Endothelial cell of umbilical vein (primary cell): ENCODE results near the gene TRRAP. TPM values are rescaled to one million over a fixed set of nuclear protein-coding genes. Genes with fewer than 3 reads are reported as not detected.

Experiments used
- BruUV-seq: library from RNA; stranded (reverse); fragments of 400-500 nt; replicated peaks from 2 replicates; lab custom pipeline; 2021; lab: Mats Ljungman, UMichigan
- CTCF ChIA-PET: fragments of 300-600, 350-600 bp; sonication (Branson Sonifier 250); formaldehyde crosslinking; loops from one replicate; lab custom pipeline; 2021; ENCODE audit warnings: antibody characterized with exemption, inconsistent platforms; lab: Charles Lee
- POLR2A ChIA-PET: fragments of 300-600, 350-600 bp; sonication (Branson Sonifier 250); formaldehyde crosslinking; loops from one replicate; lab custom pipeline; 2021; ENCODE audit warnings: antibody characterized with exemption, inconsistent platforms; lab: Charles Lee
- DNase-seq: peaks from one replicate; pipeline ENCODE4 v3.0.0-alpha.2; 2011; ENCODE audit warnings: low read depth, low spot score
- FAIRE-seq: peaks from 2 replicates; lab custom pipeline; 2011; peaks lifted over from hg19 to GRCh38; lab: Jason Lieb, UNC
- H2AFZ ChIP-seq: 2 replicates; pipeline ENCODE4 v1.6.0; 2012; ENCODE audit warnings: low read depth, low read length, control low read depth, inconsistent platforms
- H3K27ac ChIP-seq: 2 replicates; pipeline ENCODE4 v1.5.1; 2011; ENCODE audit warnings: low read depth, mild to moderate bottlenecking, control low read depth, low read length, moderate library complexity; ENCODE audit not compliant: insufficient read depth
- H3K27me3 ChIP-seq, 2 experiments: 2 replicates each; pipeline versions ENCODE4 v1.6.0 to v1.6.1; 2011; ENCODE audit warnings: low read length in 2 of 2, mixed read lengths in 1 of 2; ENCODE audit not compliant: control insufficient read depth in 2 of 2, insufficient read depth in 2 of 2
- H3K36me3 ChIP-seq, 2 experiments: 2 replicates in 1 of 2; 3 replicates in 1 of 2; pipeline ENCODE4 v1.5.1; 2011; ENCODE audit warnings: low read length in 2 of 2, mild to moderate bottlenecking in 1 of 2, moderate library complexity in 1 of 2; ENCODE audit not compliant: control insufficient read depth in 2 of 2, insufficient read depth in 2 of 2; ENCODE audit errors: extremely low read depth in 1 of 2
- H3K4me1 ChIP-seq: 3 replicates; pipeline ENCODE4 v1.5.1; 2011; ENCODE audit warnings: mild to moderate bottlenecking, low read length; ENCODE audit not compliant: control insufficient read depth, insufficient read depth; ENCODE audit errors: extremely low read depth
- H3K4me2 ChIP-seq: 2 replicates; pipeline ENCODE4 v1.6.1; 2011; ENCODE audit warnings: low read length, control low read depth, mixed read lengths; ENCODE audit not compliant: insufficient read depth
- H3K4me3 ChIP-seq, 3 experiments: fragments of 200-600 bp in 1 of 3; sonication (generic), shearing (Covaris generic) in 1 of 3; replicated peaks in 1 of 3; 2 replicates each; pipeline ENCODE4 v1.5.1; 2011 to 2016; ENCODE audit warnings: control low read depth in 3 of 3, low read length in 3 of 3, mild to moderate bottlenecking in 2 of 3, inconsistent platforms in 1 of 3, low read depth in 1 of 3, moderate library complexity in 1 of 3; ENCODE audit not compliant: insufficient read depth in 1 of 3
- H3K79me2 ChIP-seq: 2 replicates; pipeline ENCODE4 v1.6.0; 2012; ENCODE audit warnings: low read length, inconsistent platforms; ENCODE audit not compliant: control insufficient read depth, insufficient read depth
- H3K9ac ChIP-seq: replicated peaks from 2 replicates; pipeline ENCODE3; 2011; ENCODE audit warnings: low read length, control low read depth; ENCODE audit not compliant: insufficient read depth; ENCODE audit errors: extremely low read depth
- H3K9me1 ChIP-seq: replicated peaks from 3 replicates; pipeline ENCODE4 v1.6.0; 2011; ENCODE audit warnings: mild to moderate bottlenecking, low read length; ENCODE audit not compliant: control insufficient read depth, insufficient read depth; ENCODE audit errors: extremely low read depth
- H3K9me3 ChIP-seq: replicated peaks from 2 replicates; pipeline ENCODE4 v1.5.1; 2012; ENCODE audit warnings: low read length, inconsistent platforms; ENCODE audit not compliant: control insufficient read depth, insufficient read depth
- H4K20me1 ChIP-seq: replicated peaks from 2 replicates; pipeline ENCODE3; 2011; ENCODE audit warnings: mild to moderate bottlenecking, low read length; ENCODE audit not compliant: control insufficient read depth, insufficient read depth; ENCODE audit errors: extremely low read depth
- EZH2 ChIP-seq: IDR thresholded peaks from 2 replicates; pipeline ENCODE4 v1.6.1; 2012; ENCODE audit warnings: borderline replicate concordance, low read depth, mild to moderate bottlenecking, moderate library complexity, low read length, inconsistent platforms; ENCODE audit not compliant: severe bottlenecking
- FOS ChIP-seq: IDR thresholded peaks from 2 replicates; pipeline ENCODE4 v1.6.1; 2011; ENCODE audit warnings: mild to moderate bottlenecking, low read length, moderate library complexity, borderline replicate concordance; ENCODE audit not compliant: insufficient read depth
- GATA2 ChIP-seq: IDR thresholded peaks from 2 replicates; pipeline ENCODE4 v1.7.0; 2011; ENCODE audit warnings: low read depth, mild to moderate bottlenecking, moderate library complexity, mixed read lengths, low read length; ENCODE audit not compliant: insufficient read length, insufficient read depth
- JUN ChIP-seq: IDR thresholded peaks from 2 replicates; pipeline ENCODE4 v1.6.1; 2011; ENCODE audit warnings: borderline replicate concordance, low read depth; ENCODE audit not compliant: insufficient read length, insufficient read depth
- MYC ChIP-seq: IDR thresholded peaks from one replicate; pipeline ENCODE4 v1.6.1; 2011; ENCODE audit warnings: mild to moderate bottlenecking, low read depth, low read length
- POLR2A ChIP-seq: IDR thresholded peaks from 2 replicates; pipeline ENCODE4 v1.6.1; 2012; ENCODE audit warnings: low read depth, mild to moderate bottlenecking, control low read depth, low read length
- POLR2AphosphoS5 ChIP-seq: IDR thresholded peaks from 2 replicates; pipeline ENCODE4 v1.6.1; 2012; ENCODE audit warnings: low read depth, mild to moderate bottlenecking, control low read depth, low read length, moderate library complexity; ENCODE audit not compliant: insufficient read depth
- dilution Hi-C: fragments of 300-500 bp; cut with MboI; formaldehyde crosslinking; loops from one replicate; pipeline ENCODE4 v1.15.0; 2019; ENCODE audit warnings: low sequenced_read_pairs; ENCODE audit not compliant: extremely low pct_ligation_motif_present
- intact Hi-C: fragments of 100-400 bp; cut with micrococcal nuclease; formaldehyde crosslinking; loops from one replicate; pipeline ENCODE4 v1.10.0; 2022
- polyA plus RNA-seq, 4 experiments: library from polyadenylated mRNA; depleted of rRNA in 3 of 4; stranded (reverse) in 3 of 4; unstranded in 1 of 4; fragments of >200 nt; gene quantifications; 2 replicates each; pipeline versions ENCODE4 v1.2.1 to v1.2.3, GENCODE V29; 2011 to 2012; ENCODE audit warnings: missing spikeins in 1 of 4
- total RNA-seq: library from RNA; stranded (reverse); gene quantifications from 2 replicates; pipeline ENCODE4 v1.2.3, GENCODE V29; 2021
- TF ChIP-seq, protein P1 (sequence below): IDR thresholded peaks from 2 replicates; pipeline ENCODE4 v1.6.1; 2011; ENCODE audit not compliant: insufficient read depth, insufficient read length
- TF ChIP-seq, protein P2 (sequence below), 2 donors: IDR thresholded peaks; 1 replicate in 1 of 2; 2 replicates in 1 of 2; pipeline ENCODE4 v1.5.1; 2011; ENCODE audit warnings: low read length in 2 of 2, mild to moderate bottlenecking in 2 of 2, moderate library complexity in 2 of 2, control low read depth in 1 of 2, inconsistent platforms in 1 of 2, low read depth in 1 of 2; ENCODE audit not compliant: insufficient read depth in 1 of 2; ENCODE audit errors: extremely low read depth in 1 of 2

Gene TRRAP
- total and polyA plus RNA-seq, 2 donors (not counting 3 experiments of a cell fraction or from before 2014, with no cell fraction given): 21.8 to 45.8 TPM

DNA sequence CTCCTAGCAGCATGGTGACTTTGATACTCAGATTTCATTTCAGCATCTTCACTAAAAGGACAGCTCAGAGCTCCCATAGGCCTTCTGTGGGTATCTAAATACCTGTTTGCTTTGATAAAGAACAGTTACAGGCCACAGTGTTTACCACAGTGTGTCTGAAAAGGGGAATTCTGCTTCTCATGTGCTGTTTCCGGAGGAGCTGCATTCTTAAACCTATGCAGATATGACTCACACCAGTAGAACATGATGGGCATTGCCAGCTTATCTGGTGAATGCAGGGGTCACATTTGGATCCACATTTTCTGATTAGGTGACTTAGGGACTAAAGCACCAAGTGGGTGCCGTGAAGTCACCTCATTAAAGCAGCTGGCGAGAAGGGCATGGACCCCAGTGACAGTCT, 52.6 kb downstream of the TRRAP start:
- H3K36me3 ChIP-seq: peaks cover 9 to 39% of the 10 kb centered on the region in 2 experiments
- no peak for TF ChIP-seq JUN

DNA sequence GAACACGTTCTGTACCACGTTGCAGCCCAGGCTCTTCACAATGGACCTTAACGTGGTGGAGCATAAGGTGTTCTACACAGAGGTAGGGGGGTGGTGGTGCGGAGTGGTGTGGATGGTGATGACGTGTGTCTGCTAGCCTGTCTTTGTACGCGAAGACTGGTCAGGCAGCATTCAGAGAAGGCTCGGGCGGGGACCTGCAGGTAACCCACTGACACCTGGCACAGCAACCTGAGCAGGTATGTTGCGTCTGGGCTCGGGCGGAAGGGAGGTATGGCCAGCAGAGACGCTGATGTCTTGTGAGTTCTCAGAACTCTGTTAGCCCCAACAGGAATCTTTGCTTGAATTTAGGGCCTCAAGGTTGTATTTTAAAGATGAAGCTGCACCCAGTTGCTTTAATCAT, 55.0 kb downstream of the TRRAP start:
- no peak overlapping the region for H3K9ac ChIP-seq
- no peak for DNase-seq
- H3K4me1 ChIP-seq: peaks cover 13% of the 10 kb centered on the region
- peaks cover 8 to 36% of the 10 kb centered on the region in 2 experiments for H3K36me3 ChIP-seq
- intact Hi-C loops: no loop called here
- no peaks in the 10 kb centered on the region for H4K20me1 ChIP-seq
- H3K27ac ChIP-seq: no peak overlapping the region
- dilution Hi-C loops: no loop called here
- ChIA-PET POLR2A (no interaction called here), CTCF (no interaction called here)
- no peak overlapping the region for H3K4me3 ChIP-seq
- H3K9me3 ChIP-seq: no peaks in the 10 kb centered on the region
- H3K79me2 ChIP-seq: no peaks in the 10 kb centered on the region
- H3K27me3 ChIP-seq: no peaks in the 10 kb centered on the region
- no peak overlapping the region for H3K4me2 ChIP-seq
- no peak overlapping the region for H2AFZ ChIP-seq
- TF ChIP-seq POLR2AphosphoS5: no peak
- no peak for TF ChIP-seq FOS
- TF ChIP-seq, protein P1, sequence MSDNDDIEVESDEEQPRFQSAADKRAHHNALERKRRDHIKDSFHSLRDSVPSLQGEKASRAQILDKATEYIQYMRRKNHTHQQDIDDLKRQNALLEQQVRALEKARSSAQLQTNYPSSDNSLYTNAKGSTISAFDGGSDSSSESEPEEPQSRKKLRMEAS: no peak
- TF ChIP-seq GATA2: no peak
- TF ChIP-seq POLR2A: no peak
- TF ChIP-seq JUN: no peak
- TF ChIP-seq, protein P2, sequence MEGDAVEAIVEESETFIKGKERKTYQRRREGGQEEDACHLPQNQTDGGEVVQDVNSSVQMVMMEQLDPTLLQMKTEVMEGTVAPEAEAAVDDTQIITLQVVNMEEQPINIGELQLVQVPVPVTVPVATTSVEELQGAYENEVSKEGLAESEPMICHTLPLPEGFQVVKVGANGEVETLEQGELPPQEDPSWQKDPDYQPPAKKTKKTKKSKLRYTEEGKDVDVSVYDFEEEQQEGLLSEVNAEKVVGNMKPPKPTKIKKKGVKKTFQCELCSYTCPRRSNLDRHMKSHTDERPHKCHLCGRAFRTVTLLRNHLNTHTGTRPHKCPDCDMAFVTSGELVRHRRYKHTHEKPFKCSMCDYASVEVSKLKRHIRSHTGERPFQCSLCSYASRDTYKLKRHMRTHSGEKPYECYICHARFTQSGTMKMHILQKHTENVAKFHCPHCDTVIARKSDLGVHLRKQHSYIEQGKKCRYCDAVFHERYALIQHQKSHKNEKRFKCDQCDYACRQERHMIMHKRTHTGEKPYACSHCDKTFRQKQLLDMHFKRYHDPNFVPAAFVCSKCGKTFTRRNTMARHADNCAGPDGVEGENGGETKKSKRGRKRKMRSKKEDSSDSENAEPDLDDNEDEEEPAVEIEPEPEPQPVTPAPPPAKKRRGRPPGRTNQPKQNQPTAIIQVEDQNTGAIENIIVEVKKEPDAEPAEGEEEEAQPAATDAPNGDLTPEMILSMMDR (IDR thresholded peaks at IDR 0.05; ENCODE audit: extremely low read depth in 1 of 2, insufficient read depth in 1 of 2, low read depth in 1 of 2, low read length in 2 of 2): no peak
- no peak for TF ChIP-seq EZH2
- no peak for TF ChIP-seq MYC
- no TSS peak for BruUV-seq
- FAIRE-seq: no peak
- H3K9me1 ChIP-seq: no peaks in the 10 kb centered on the region

More for the DNA sequence above, 52.6 kb downstream of the TRRAP start:
- H3K4me2 ChIP-seq: no peak overlapping the region
- no peaks in the 10 kb centered on the region for H3K27me3 ChIP-seq
- peaks cover 13% of the 10 kb centered on the region for H3K4me1 ChIP-seq
- no peaks in the 10 kb centered on the region for H3K9me1 ChIP-seq
- CTCF ChIA-PET: no interaction called here
- H2AFZ ChIP-seq: no peak overlapping the region
- H3K79me2 ChIP-seq: no peaks in the 10 kb centered on the region
- BruUV-seq: TSS peak; percentile 19
- peak; percentile 8 for DNase-seq
- FAIRE-seq: no peak
- POLR2A ChIA-PET: no interaction called here
- no peaks in the 10 kb centered on the region for H3K9me3 ChIP-seq
- no peaks in the 10 kb centered on the region for H4K20me1 ChIP-seq
- no peak overlapping the region for H3K4me3 ChIP-seq
- H3K27ac ChIP-seq: no peak overlapping the region
- no peak overlapping the region for H3K9ac ChIP-seq
- dilution Hi-C loops (no loop called here), intact Hi-C loops (no loop called here)
